HG03108 (cell line): Measurements from ENCODE around the gene TSPAN1.

Experiments used
- ATAC-seq: cut with Tn5 transposase; IDR thresholded peaks from one replicate; pipeline ENCODE4 v1.9.1; 2021; ENCODE audit warnings: moderate library complexity; ENCODE audit not compliant: unreplicated experiment

Gene TSPAN1

DNA sequence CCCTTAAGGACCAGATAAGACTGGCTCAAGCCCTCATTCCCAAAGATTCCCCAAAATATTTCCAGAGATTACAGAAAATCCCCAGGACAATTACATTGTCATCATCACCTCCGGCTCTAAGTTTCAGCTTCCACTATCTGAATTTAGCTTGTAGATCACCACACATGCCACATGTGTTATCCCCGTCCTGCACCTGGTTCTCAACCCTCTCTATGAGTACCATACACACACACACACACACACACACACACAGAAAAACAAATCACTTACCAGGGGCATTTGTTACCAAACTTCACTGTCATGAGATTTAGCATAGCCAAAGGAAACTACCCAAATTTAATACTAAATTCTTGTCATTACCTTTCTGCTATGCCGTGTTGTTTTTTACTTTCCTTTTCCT, 15.4 kb upstream of the TSPAN1 start:
- ATAC-seq: no peak

DNA sequence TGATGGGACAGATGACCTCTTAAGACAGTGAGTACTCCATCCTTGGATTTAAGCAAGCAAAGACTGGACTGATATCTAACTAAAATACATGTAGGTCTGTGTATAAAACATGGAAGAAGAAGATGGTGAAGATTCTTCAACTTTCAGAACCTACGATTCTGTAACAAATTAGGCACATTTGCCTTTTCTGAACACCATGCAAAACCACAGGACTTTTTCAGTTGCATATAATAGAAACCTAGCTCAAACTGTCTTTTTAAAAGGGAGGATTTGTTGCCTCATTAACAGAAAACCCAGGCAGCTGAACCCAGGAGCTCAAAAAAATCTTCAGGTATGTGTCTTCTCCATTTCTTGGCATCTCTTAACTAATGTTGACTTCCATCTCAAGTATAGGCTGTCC, 14.7 kb upstream of the TSPAN1 start:
- ATAC-seq: no peak

DNA sequence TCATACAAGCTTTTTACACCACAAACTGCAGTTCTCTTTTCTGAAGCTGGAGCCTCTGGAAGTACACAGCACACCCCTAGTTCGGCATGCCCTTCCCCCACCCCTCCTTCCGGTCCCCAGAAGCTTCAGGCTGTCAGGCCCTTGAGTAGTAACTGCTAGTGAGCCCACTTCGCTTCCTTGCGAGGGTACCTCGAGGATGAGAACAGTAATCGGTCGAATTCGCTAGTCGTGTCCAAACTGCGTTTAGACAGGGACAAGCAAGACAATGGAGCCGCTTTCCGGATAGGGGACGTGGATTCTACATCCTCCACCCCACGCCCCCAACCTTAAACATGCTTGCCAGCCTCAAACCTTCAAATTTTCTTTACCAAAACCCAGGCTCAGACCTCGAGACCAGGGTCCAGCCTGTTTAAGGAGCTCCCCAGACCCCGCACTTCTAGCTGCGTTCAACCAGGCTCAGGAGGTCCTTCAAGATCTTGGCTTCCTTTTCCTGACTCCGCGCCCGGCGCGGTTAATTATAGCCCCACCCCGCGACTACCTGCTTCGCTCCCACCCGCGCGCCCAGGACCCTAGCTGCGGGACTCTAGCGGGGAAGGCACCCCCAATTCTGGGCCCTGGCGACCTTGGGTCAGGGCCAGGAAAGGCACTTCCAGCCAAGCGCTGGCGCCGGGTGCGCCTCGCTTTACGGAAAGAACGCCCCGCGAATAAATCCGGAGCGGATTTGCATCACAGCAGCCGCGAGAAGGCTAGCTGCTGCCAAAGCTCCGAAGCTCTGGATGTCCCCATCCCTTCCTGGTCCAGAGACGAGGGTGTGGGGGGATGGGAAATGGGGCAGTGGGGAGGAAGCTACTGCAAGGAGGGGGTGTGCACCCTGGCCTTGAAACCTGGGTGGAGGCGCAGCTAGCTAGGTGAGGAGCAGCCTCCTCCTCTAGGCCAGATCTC, 8.1 kb upstream of the TSPAN1 start:
- peak; percentile 41 for ATAC-seq

DNA sequence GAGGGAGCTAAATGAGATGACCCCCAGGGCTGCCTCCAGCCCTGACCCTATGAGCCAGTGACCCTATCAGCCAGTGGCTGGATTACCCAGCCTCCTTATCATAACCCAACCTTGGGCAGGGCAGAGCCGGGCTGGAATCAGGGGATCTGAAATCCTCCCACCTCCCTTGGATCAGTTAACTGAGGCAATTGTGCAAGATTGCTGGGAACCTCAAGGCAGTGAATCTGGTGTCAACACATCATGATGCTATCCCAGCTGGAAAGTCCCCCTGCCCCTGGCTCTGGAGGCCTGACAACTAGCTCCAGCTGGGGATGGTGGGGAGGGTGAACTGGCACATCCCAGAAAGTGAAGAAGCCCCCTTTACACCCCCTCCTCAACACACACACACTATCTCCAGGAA, 6.4 kb upstream of the TSPAN1 start:
- ATAC-seq: no peak

DNA sequence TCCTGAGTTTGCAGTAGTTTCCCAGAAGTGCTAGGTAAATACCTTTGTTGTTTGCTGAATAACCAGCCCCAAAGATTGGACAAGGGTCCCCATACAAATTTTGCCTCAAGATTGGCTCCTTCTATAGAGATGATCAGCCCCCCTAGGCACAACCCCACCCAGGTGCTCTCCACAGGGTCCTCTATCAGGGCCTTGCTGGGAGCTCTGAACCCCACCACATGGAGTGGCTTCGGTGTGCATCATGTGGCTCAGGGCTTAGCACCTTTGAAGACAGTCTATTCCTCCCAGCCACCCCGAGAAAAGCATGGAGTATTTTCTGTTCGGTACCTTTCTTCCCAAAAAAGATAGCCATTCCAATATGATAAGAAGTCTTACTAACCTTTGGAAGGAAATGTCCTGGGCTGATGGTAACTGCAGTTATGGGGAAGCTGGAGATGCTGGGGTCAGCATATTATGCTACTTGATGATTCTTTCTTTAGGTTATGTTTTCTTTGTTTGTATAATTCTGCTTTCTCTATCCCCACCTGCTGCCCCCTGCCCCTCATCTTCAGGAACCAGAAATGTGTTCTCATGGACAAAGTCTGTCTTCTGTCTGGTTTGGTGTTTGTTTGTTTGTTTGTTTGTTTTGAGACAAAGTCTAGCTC, 5.0 kb upstream of the TSPAN1 start:
- no peak for ATAC-seq

DNA sequence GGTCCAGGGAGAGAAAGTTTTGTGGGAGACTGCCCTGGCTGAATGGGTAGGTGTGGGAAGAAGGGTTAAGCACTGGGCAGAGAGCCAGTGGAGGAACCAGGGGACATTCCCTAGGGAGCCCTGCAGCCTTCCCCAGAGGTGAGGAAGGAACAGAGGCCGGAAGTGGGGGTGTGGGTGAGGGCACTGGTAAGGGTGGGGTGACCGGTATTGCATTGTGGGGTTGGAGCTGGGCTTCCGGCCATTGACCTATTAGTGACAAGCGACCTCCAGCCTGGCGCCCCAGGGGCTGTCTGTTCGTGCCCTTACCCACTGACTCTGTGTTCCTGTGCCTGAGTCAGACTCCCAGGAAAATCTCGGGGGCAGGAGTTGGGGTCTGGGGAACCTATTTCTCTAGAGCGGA, 3.5 kb upstream of the TSPAN1 start:
- ATAC-seq: no peak

DNA sequence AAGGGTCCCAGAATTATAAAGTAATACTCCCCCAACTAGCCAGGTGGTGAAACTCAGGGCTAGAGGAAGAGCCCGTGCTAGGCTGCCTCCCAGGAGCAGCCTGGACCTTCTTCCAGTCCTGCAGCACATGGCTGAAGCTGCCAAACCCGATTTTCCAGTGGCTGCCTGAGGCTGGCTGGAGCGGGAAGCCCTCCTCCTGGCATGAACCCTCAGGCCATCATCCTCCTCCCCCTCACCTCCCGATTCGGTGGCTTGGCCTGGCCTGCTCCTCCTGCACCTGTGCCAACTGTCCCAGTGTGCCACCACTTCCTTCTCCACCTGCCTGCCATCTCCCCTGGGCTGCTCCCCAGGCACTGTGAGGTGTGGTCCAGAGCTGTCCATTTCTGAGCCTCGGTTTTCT, 3.0 kb upstream of the TSPAN1 start:
- no peak for ATAC-seq

DNA sequence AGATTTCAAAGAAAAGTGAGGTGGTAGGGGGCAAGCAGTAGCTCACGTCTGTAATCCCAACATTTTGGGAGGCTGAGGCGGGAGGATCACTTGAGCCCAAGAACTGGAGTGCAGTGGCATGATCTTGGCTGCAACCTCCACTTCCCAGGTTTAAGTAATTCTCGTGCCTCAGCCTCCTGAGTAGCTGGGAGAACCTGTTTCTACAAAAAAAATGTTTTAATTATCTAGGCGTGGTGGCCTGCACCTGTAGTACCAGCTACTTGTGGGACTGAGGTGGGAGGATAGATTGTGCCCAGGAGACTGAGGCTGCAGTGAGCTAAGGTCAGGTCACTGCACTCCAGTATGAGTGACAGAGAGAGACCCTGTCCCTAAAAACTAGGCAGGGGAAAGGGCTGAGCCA, 2.6 kb upstream of the TSPAN1 start:
- ATAC-seq: no peak

DNA sequence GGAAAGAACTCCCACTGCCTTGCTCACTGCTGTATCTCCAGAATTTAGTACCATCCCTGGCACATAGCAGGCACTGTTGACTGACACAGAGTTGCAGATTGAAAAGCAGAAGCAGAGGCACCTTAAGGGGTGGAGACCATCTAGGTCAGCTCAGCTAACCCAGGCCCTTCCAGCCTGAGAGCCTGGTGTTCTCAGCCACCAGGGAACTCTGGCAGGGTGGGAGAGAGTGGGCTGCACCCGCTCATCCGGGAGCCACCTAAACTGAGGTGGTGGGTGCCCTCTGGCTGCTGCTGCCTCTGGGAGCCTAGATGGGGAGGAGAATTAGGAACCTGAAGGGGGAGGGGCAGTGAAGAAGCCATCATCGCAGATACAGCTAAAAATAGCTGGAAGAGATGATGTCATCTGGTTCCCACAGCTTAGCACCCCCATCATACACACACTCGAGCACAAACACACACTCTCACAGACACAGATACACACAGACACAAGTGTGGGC, 1.5 kb upstream of the TSPAN1 start:
- no peak for ATAC-seq

DNA sequence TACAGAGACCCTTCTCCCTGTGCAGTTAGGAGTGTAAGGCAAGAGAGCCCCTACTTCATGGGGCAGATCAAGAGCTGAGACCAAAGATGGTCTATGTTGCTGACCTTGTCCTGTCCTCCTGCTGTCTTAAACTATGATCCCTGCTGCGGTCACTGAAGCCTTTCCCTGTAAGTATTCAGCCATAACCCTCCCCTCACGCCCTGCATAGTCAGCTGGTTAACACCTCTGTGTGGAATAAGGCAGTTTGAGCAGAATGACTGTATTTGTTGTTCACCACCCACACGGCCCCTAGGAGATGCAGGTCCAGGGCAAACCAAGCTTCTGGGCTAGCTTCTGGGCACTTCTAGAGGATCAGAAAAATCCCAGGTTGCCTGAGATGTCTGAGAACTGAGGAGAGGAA, 356 bp downstream of the TSPAN1 start:
- no peak for ATAC-seq

DNA sequence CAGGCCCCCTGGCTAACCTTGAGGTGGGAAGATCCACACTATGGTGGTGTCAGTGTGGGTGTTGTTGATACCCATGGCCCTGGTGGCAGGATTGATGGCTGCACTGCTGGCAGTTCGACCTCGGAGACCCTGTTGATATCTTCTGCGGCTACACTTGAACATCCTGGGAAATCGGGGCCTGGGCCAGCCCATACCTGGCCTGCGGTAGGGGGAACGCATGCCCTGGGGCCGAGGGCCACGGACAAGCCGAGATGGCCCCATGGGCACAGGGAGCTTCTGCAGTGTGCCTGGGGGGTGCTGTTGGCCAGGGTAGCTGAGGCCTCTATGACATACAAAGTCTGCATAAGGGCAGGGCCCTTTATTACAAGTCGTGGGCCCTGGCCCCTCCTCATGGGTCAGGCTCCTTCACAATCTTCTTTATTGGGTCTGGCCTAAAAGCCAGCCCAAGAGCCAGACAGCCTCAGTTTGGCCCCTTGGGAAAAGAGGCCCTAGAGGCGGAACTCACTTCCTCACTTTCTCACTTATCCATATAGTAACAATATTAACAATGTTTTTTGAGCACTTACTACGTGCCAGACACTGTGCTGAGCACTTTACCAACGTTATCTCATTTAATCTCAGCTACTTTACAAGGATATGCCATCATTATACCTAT, 1.5 kb downstream of the TSPAN1 start, which contains the start of gene P3R3URF:
Gene P3R3URF (minus strand): TSS at position 278 of the 655 bp plus-strand sequence. CDS start 17 bp downstream, at position 261.
- ATAC-seq: no peak

DNA sequence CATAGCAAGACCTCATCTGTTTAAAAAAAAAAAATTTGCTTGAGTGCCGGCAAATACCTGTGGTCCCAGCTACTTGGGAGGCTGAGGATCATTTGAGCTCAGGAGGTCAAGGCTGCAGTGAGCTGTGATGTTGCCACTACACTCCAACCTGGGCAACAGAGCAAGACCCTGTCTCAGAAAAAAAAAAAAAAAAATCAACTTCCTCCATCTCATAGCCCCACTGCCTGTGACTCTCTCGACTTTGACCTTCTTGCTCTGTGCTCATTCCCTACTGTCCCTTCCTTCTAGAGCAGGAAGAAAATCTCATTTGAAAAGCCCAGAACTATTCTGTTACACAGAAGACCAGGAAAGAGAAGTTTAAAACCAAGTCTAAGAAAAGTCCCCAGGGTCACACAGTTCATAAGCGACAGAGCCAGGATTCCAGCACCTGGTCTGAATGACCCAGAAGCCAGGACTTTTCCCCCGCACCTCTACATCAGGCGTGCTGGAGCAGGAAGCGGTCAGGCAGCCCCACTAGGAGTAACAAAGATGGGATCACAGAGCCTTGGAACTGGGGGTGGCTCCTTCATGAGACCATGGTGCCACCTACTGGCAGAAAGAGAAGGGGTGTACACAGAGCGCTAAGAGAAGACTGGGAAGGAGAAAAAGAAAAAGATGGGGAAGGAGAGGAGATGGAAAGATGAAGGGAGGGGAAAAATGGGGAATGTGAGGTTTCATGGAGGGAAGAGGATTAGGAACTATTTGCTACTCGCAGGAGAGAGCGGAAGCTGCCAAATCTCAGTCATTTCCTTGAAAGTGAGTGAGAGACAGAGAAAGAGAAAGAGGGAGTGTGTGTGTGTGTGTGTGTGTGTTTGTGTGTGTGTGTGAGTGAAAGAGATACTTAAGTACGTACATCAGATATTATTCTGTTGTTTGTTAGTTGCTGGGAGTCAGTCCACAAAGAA, 4.5 kb downstream of the TSPAN1 start:
- ATAC-seq: peak; percentile 54

DNA sequence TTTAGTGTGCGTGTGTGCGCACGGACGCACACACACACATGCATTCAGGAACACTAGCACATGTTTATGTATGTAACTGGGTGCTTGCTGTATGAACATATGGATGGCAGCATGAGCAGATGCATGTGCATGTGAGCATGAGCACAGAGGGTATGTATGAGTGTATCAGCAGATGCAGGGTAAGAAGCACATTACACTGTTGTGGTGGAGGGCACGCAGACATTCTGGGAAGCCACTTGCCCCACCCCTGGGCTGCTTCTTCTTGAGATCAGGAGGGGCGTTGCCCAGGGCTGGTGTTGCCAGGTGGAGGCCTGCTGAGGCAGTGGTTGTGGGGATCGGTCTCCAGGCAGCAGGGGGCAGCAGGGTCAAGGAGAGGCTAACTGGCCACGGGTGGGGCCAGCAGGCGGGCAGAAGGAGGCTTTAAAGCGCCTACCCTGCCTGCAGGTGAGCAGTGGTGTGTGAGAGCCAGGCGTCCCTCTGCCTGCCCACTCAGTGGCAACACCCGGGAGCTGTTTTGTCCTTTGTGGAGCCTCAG, 5.3 kb downstream of the TSPAN1 start:
- no peak for ATAC-seq

DNA sequence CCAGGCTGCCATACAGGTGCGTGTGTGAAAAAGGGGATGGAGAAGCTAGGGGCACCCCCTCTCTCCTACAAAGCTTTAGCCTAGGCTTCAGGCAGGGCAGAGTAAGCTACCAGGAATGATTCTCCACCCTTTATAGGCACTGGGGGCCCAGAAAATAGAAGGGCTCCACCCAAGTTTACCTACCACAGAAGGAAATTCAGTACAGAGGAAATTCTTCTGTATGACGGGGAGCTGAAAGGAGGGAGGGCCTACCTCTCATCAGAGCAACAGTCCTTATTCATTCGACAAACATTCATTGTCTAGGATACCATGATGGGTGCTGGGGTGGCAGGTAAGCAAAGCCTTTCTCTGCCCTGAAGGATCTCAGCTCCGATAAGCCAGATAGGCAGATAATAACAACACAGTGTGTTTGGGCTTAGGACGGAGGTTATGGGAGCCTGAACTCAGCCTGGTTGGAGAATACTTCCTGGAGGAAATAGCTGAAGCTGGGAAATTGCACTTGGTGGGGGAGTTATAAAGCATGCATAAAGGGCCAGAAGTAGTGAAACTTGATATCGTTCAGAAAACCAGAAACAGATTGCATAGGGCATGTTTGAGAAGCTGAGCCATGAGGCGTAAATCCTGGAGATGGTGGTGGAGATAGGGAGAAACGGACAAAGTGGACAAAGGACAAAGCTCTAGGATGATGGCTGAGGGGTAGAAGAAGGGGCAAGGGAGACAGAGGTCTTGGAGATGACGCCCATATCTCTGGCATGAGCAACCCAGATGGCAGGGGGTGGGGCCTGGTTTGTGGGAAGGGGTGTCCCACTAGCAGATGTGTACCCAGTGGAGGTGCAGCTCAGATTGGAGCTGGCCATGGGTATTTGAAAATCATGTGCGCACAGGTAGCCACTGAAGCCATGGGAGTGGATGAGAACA, 6.7 kb downstream of the TSPAN1 start:
- no peak for ATAC-seq

DNA sequence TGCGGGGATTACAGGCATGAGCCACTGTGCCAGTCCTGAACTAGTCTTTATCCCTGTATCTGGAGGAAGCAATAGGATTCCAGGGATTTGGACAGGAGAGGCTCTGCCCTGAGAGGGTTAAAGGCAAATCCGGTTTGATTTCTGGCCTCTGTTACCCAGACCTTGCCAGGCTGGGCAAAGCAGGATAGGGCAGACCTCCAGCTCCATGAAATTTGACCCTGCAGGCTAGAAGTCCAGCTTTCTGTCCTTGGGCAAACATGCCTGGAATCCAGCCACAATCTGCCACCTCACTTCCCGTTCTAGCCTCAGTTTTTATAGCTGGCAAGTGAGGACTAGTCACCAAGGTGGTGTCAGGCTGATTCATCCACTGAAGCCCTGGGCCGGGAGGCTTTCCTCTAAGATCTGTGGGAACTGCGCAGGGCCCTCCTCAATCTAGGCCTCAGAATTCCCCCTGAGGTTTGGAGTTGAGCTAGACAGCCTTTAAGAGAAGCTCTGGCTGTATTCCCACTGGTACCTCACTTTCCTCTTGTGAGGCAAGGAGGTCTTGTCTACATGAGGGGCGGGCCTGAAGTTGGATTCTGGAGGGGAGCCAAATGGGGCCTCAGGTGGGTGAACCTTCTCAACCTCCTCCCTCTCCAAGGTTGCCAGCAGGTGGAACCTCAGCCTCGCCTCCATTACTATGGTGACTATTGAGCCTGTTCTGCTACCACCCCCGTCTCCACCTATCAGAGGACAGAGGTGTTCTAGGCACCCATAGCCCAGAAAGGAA, 8.4 kb downstream of the TSPAN1 start:
- ATAC-seq: no peak

DNA sequence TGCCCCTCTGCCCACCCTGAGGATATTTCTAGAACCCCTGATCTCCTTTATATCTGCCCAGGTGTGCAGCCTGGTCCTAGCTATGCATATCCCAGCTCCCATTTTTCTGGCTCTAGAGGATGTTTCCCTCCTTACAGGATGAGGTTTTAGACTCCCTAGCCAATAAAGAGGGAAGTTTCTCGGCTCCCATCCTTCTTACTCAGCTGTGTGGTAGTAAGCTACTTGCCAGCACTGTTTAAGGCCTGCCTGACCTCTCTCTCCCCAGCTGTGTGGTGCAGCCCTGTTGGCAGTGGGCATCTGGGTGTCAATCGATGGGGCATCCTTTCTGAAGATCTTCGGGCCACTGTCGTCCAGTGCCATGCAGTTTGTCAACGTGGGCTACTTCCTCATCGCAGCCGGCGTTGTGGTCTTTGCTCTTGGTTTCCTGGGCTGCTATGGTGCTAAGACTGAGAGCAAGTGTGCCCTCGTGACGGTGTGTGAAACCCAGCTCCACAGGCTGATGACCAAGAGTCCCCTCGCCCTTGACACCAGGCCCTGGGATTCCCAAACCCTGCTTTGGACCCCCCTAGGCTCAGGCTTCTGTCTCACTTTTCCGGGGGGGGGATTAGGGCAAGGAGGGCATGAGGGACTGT, 9.2 kb downstream of the TSPAN1 start:
- ATAC-seq: peak; percentile 48

DNA sequence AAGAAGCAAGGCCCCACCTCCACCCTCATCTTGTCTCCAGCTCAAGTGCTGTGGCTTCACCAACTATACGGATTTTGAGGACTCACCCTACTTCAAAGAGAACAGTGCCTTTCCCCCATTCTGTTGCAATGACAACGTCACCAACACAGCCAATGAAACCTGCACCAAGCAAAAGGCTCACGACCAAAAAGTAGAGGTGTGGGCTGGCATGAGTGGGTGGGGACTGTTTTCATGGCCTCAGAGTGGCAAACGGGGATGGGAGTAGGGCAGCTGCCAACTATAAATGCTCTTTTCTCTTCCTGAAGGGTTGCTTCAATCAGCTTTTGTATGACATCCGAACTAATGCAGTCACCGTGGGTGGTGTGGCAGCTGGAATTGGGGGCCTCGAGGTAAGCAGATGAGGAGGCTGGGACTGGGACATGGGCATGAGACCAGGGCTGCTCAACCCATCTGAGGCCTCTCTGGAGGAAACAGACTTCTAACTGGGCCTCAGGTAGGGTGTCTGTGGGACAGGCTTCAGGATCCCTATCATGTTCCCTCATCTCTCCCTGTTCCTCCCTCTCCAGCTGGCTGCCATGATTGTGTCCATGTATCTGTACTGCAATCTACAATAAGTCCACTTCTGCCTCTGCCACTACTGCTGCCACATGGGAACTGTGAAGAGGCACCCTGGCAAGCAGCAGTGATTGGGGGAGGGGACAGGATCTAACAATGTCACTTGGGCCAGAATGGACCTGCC, 10.2 kb downstream of the TSPAN1 start:
- ATAC-seq: no peak
